DMS79 treated with DMSO at 0.1 percent for 48 hours (cell line): ENCODE results near the gene FHIP1A.

Experiments
- DNase-seq: peaks from one replicate; lab custom pipeline; 2025; lab: John Stamatoyannopoulos, UW

Gene FHIP1A

DNA sequence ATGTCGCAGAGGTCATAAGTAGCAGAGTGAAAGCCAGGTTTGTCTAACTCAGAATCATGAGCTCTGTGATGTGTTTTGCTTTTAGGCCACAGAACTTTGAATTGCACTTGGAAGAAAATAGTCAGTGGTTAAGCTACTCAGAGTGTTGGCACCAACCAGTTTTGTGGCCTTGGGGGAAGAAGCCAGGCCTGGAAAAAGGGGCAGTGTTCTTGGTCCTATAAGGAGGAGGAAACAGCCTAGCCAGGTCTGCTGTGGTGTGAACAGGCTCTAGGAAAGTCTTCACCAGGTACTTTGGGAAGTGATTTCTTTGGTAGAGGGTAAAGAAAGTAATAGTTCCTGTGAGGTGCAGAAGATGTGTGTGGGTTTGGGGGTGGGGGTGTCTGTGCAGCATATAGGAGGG, 49.2 kb downstream of the FHIP1A start:
- no peak for DNase-seq
